ENCODE data around the gene EEF1AKMT4. TPM values are rescaled to one million over a fixed set of nuclear protein-coding genes. Genes with fewer than 3 reads are reported as not detected.

The EEF1AKMT4 gene
- total and polyA plus RNA-seq, 10 of the 15 experiments (the other 5 are each of a cell fraction or from before 2014, with no cell fraction given): 7.5 to 26.8 (median 18.3) TPM

DNA sequence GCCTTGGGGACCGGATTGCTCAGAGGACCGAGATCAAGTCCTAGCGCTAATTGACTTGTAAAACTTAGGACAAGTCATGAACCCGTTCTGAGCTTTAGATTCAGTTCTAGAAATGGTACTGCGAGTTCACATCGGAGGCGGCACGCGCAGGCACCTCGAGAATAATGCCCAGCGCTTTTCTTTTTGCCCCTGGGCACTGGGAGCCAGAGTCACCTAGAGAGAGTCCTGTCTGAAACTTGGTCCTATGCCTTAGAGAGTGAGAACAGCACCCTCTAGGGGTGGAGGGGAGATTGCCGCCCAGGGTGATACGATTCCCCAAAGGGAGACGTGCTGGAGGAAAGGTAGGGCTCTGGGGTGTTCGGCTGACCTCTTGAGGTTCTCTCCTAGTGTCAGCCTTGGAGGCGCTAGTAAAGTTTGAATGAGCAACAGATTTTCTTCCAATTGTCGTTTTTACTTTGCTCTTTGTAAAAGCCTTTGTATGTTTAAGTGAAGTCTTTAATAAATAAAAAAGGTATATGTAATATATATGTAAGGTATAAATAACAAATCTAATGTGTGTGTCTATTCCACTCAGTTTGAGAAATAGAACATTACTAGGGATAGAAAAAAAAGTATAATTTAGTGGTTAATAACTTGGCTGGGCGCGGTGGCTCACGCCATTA lies 826 bp downstream of the EEF1AKMT4 start:
- ATAC-seq: peak; percentile 88
- no peaks in the 10 kb centered on the region for H3K27me3 ChIP-seq (replicated peaks in 1 of 2; ENCODE audit: control insufficient read depth in 2 of 2, insufficient read depth in 2 of 2, low read length in 1 of 2)
- peak overlapping the region; percentile 90 for H2AFZ ChIP-seq (ENCODE audit: control insufficient read depth, low read depth, low read length)
- H3K36me3 ChIP-seq (ENCODE audit: control insufficient read depth in 2 of 2, insufficient read depth in 2 of 2, low read length in 1 of 2): peaks cover 0 to under 1% of the 10 kb centered on the region in 2 experiments; a peak in 2 of 4 replicates
- H4K20me1 ChIP-seq (ENCODE audit: control insufficient read depth, insufficient read depth): no peaks in the 10 kb centered on the region
- ChIA-PET POLR2A (no interaction called here), CTCF (interaction anchor here (0.6 to 7.1 kb wide), 22 partner anchors 8 to 670 kb away, joined by 3 to 69 read pairs (median 4); partner anchors contain the start of genes PARL and VWA5B2), SMC1A (ENCODE audit: uncharacterized antibody, unreplicated experiment) (interaction anchor here (0.6 to 1.2 kb wide), 7 partner anchors 21 to 355 kb away, joined by 3 to 6 read pairs (median 3); partner anchors contain the start of gene VWA5B2), RAD21 (ENCODE audit: unreplicated experiment) (interaction anchor here (1.0 to 1.5 kb wide), 6 partner anchors 23 to 366 kb away, joined by 3 to 17 read pairs (median 4); partner anchors contain the start of genes ABCC5, ABCF3 and PARL)
- TF ChIP-seq YY1 (IDR thresholded peaks at IDR 0.05; ENCODE audit: low read depth, low read length): 0 out of 2 replicates have a peak, but pooled peaks have one; percentile 25
- no peak for TF ChIP-seq RUNX3 (IDR thresholded peaks at IDR 0.05; ENCODE audit: low read length)
- TF ChIP-seq, protein P1, sequence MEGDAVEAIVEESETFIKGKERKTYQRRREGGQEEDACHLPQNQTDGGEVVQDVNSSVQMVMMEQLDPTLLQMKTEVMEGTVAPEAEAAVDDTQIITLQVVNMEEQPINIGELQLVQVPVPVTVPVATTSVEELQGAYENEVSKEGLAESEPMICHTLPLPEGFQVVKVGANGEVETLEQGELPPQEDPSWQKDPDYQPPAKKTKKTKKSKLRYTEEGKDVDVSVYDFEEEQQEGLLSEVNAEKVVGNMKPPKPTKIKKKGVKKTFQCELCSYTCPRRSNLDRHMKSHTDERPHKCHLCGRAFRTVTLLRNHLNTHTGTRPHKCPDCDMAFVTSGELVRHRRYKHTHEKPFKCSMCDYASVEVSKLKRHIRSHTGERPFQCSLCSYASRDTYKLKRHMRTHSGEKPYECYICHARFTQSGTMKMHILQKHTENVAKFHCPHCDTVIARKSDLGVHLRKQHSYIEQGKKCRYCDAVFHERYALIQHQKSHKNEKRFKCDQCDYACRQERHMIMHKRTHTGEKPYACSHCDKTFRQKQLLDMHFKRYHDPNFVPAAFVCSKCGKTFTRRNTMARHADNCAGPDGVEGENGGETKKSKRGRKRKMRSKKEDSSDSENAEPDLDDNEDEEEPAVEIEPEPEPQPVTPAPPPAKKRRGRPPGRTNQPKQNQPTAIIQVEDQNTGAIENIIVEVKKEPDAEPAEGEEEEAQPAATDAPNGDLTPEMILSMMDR (IDR thresholded peaks at IDR 0.05 in 2 of 3, conservative IDR thresholded peaks at IDR 0.05 in 1 of 3; ENCODE audit: control insufficient read depth in 2 of 3, extremely low read depth in 1 of 3, insufficient read depth in 1 of 3, low read depth in 3 of 3, low read length in 3 of 3): peak; percentile 96 to 97 (median 96)
- TF ChIP-seq MEF2B (IDR thresholded peaks at IDR 0.05; ENCODE audit: partially characterized antibody, poor library complexity, severe bottlenecking): peak; percentile 31
- 0 out of 2 replicates have a peak, but pooled peaks have one; percentile 48 for TF ChIP-seq MXI1 (IDR thresholded peaks at IDR 0.05; ENCODE audit: low read depth, low read length)
- TF ChIP-seq HCFC1 (IDR thresholded peaks at IDR 0.05; ENCODE audit: low read length): no peak
- peak; percentile 69; the same call in 1 of the 2 replicates for TF ChIP-seq SMC3 (IDR thresholded peaks at IDR 0.05; ENCODE audit: borderline replicate concordance, low read length)
- TF ChIP-seq CREB1 (IDR thresholded peaks at IDR 0.05; ENCODE audit: low read depth): peak; percentile 23; the same call in 1 of the 2 replicates
- TF ChIP-seq GABPA (IDR thresholded peaks at IDR 0.05; ENCODE audit: low read depth): no peak
- no peak for TF ChIP-seq STAT1 (conservative IDR thresholded peaks at IDR 0.05)
- 0 out of 2 replicates have a peak, but pooled peaks have one; percentile 12 for TF ChIP-seq NBN (IDR thresholded peaks at IDR 0.05)
- 0 out of 2 replicates have a peak, but pooled peaks have one; percentile 0 for TF ChIP-seq LARP7 (IDR thresholded peaks at IDR 0.05)
- TF ChIP-seq RAD21 (IDR thresholded peaks at IDR 0.05; ENCODE audit: insufficient read depth, low read depth, low read length): peak; percentile 79
- 0 out of 2 replicates have a peak, but pooled peaks have one; percentile 27 for TF ChIP-seq NR2F1 (conservative IDR thresholded peaks at IDR 0.05)
- TF ChIP-seq BHLHE40 (IDR thresholded peaks at IDR 0.05; ENCODE audit: borderline replicate concordance in 1 of 2, low read depth in 2 of 2, low read length in 1 of 2): 0 out of 4 replicates have a peak, but pooled peaks of 1 of the 2 experiments have one; percentile 41
- TF ChIP-seq, protein P2, sequence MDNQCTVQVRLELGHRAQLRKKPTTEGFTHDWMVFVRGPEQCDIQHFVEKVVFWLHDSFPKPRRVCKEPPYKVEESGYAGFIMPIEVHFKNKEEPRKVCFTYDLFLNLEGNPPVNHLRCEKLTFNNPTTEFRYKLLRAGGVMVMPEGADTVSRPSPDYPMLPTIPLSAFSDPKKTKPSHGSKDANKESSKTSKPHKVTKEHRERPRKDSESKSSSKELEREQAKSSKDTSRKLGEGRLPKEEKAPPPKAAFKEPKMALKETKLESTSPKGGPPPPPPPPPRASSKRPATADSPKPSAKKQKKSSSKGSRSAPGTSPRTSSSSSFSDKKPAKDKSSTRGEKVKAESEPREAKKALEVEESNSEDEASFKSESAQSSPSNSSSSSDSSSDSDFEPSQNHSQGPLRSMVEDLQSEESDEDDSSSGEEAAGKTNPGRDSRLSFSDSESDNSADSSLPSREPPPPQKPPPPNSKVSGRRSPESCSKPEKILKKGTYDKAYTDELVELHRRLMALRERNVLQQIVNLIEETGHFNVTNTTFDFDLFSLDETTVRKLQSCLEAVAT (IDR thresholded peaks at IDR 0.05): no peak
- TF ChIP-seq FOXM1 (IDR thresholded peaks at IDR 0.05; ENCODE audit: low read depth, low read length): peak; percentile 69; the same call in 1 of the 2 replicates
- peak; percentile 84 for FAIRE-seq
- in situ Hi-C loops (cut with MboI): no loop called here
- peaks cover 17% of the 10 kb centered on the region for H3K79me2 ChIP-seq (ENCODE audit: control insufficient read depth, insufficient read depth, low read length)
- H3K4me3 ChIP-seq: peak overlapping the region; percentile 82
- BruUV-seq (replicated peaks): no TSS peak
- intact Hi-C loops (cut with micrococcal nuclease; ENCODE audit: unreplicated experiment): loop anchor here (1.0 to 10.0 kb wide), 4 partner anchors 47 to 355 kb away; partner anchors contain the start of genes ABCC5, ABCF3 and PSMD2
- DNase-seq (ENCODE audit: low read depth, low spot score): peak; percentile 85
- 16% methylated on average over 20 of the region's 20 CpGs for WGBS (ENCODE audit: insufficient coverage, insufficient replicate concordance, low lambda C conversion rate, missing lambda C conversion rate)
- H3K4me1 ChIP-seq (ENCODE audit: control insufficient read depth, insufficient read depth, low read length): no peaks in the 10 kb centered on the region
- peak overlapping the region; percentile 98 for H3K9ac ChIP-seq (ENCODE audit: control insufficient read depth, insufficient read depth, low read length)
- H3K9me3 ChIP-seq (replicated peaks; ENCODE audit: control insufficient read depth, insufficient read depth, low read length): no peaks in the 10 kb centered on the region
- H3K4me2 ChIP-seq (ENCODE audit: control insufficient read depth, insufficient read depth): peak overlapping the region; percentile 100
- H3K27ac ChIP-seq (ENCODE audit: control insufficient read depth, insufficient read depth): peak overlapping the region; percentile 91
